PC-9 (cell line): Measurements from ENCODE around the gene MBNL1. TPM values are rescaled to one million over a fixed set of nuclear protein-coding genes. Genes with fewer than 3 reads are reported as not detected.

Experiments used
- BruUV-seq: library from RNA; stranded (reverse); fragments of 400-500 nt; replicated peaks from 2 replicates; lab custom pipeline; 2021; lab: Mats Ljungman, UMichigan
- CTCF ChIA-PET: fragments of 300-600 bp; sonication (Branson Sonifier 250); formaldehyde crosslinking; loops from one replicate; lab custom pipeline; 2022; ENCODE audit warnings: antibody characterized with exemption; lab: Charles Lee
- POLR2A ChIA-PET: fragments of 300-600 bp; sonication (Branson Sonifier 250); formaldehyde crosslinking; loops from one replicate; lab custom pipeline; 2022; ENCODE audit warnings: antibody characterized with exemption; ENCODE audit not compliant: unreplicated experiment; lab: Charles Lee
- DNase-seq, 2 experiments: peaks; one replicate each; pipeline versions ENCODE4 v3.0.0 to v3.0.0-alpha.2; 2015 to 2022; ENCODE audit warnings: mixed read lengths in 1 of 2
- H2AFZ ChIP-seq: fragments of 200-600 bp; sonication (generic); 2 replicates; pipeline ENCODE4 v1.8.1; 2017; ENCODE audit warnings: antibody characterized with exemption
- H3F3A ChIP-seq: fragments of 200-600 bp; sonication (generic); 2 replicates; pipeline ENCODE4 v1.8.1; 2017; ENCODE audit warnings: antibody characterized with exemption, mild to moderate bottlenecking, low read depth; ENCODE audit not compliant: insufficient read depth
- H3K27ac ChIP-seq: fragments of 200-600 bp; sonication (generic); 2 replicates; pipeline ENCODE4 v1.6.1; 2016; ENCODE audit warnings: mixed run types
- H3K27me3 ChIP-seq: fragments of 200-600 bp; sonication (generic); 2 replicates; pipeline ENCODE4 v1.6.1; 2016; ENCODE audit warnings: low read depth, mixed run types; ENCODE audit not compliant: insufficient read depth
- H3K36me3 ChIP-seq: fragments of 200-600 bp; sonication (generic); 2 replicates; pipeline ENCODE4 v1.6.1; 2016; ENCODE audit warnings: low read depth, mixed run types
- H3K4me1 ChIP-seq: fragments of 200-600 bp; sonication (generic); replicated peaks from 2 replicates; pipeline ENCODE4 v1.6.1; 2016; ENCODE audit warnings: mixed run types; ENCODE audit not compliant: insufficient read depth
- H3K4me2 ChIP-seq: fragments of 200-600 bp; sonication (generic); 2 replicates; pipeline ENCODE4 v1.6.1; 2017; ENCODE audit warnings: mixed run types
- H3K4me3 ChIP-seq: fragments of 200-600 bp; sonication (generic); 2 replicates; pipeline ENCODE4 v1.6.1; 2016; ENCODE audit warnings: mixed run types
- H3K79me2 ChIP-seq: fragments of 200-600 bp; sonication (generic); 2 replicates; pipeline ENCODE4 v1.6.1; 2017; ENCODE audit warnings: low read depth, mixed run types
- H3K9me2 ChIP-seq: fragments of 200-600 bp; sonication (generic); 2 replicates; pipeline ENCODE4 v1.8.1; 2017; ENCODE audit warnings: mild to moderate bottlenecking; ENCODE audit not compliant: insufficient read depth
- H3K9me3 ChIP-seq: fragments of 200-600 bp; sonication (generic); 2 replicates; pipeline ENCODE4 v1.8.1; 2016; ENCODE audit warnings: low read depth; ENCODE audit not compliant: insufficient read depth
- H4K20me1 ChIP-seq: fragments of 200-600 bp; sonication (generic); 2 replicates; pipeline ENCODE4 v1.8.1; 2017; ENCODE audit not compliant: insufficient read depth
- CTCF ChIP-seq: fragments of 200-600 bp; sonication (generic); conservative IDR thresholded peaks from 2 replicates; pipeline ENCODE4 v1.6.1; 2017; ENCODE audit warnings: mixed run types, antibody characterized with exemption, mild to moderate bottlenecking, moderate library complexity
- EZH2 ChIP-seq: fragments of 200-600 bp; sonication (generic); IDR thresholded peaks from 2 replicates; pipeline ENCODE4 v1.8.0; 2017; ENCODE audit warnings: antibody characterized with exemption, low read depth
- intact Hi-C: fragments of 100-400 bp; cut with micrococcal nuclease; formaldehyde crosslinking; loops from one replicate; pipeline ENCODE4 v1.10.0; 2022; ENCODE audit not compliant: unreplicated experiment
- total RNA-seq: library from RNA; stranded (reverse); gene quantifications from 2 replicates; pipeline ENCODE4 v1.2.3, GENCODE V29; 2021

MBNL1 gene
- total RNA-seq, 1 experiment from 2014 or later: 176 TPM

GRCh38 chr3:152260529-152260928 lies 8.2 kb upstream of the MBNL1 start:
- H3K4me1 ChIP-seq: peaks cover 26% of the 10 kb centered on the region
- H3K36me3 ChIP-seq: no peaks in the 10 kb centered on the region
- H3F3A ChIP-seq: peaks cover 7% of the 10 kb centered on the region
- H3K27ac ChIP-seq: no peak overlapping the region
- CTCF ChIA-PET: no interaction called here
- H4K20me1 ChIP-seq: no peaks in the 10 kb centered on the region
- no peak overlapping the region for H2AFZ ChIP-seq
- H3K9me2 ChIP-seq: no peaks in the 10 kb centered on the region
- BruUV-seq: no TSS peak
- H3K4me2 ChIP-seq: no peak overlapping the region
- no peak overlapping the region for H3K4me3 ChIP-seq
- H3K27me3 ChIP-seq: no peaks in the 10 kb centered on the region
- H3K9me3 ChIP-seq: no peaks in the 10 kb centered on the region
- POLR2A ChIA-PET: interaction anchor here (0.5 kb wide), 1 partner anchor 491 kb away, joined by 11 read pairs; no protein-coding TSS in a partner anchor
- no peak for TF ChIP-seq CTCF
- no peak for TF ChIP-seq EZH2
- DNase-seq: no peak
- intact Hi-C loops: loop anchor here (10.0 kb wide), 1 partner anchor 956 kb away; no protein-coding TSS in a partner anchor
- no peaks in the 10 kb centered on the region for H3K79me2 ChIP-seq

DNA sequence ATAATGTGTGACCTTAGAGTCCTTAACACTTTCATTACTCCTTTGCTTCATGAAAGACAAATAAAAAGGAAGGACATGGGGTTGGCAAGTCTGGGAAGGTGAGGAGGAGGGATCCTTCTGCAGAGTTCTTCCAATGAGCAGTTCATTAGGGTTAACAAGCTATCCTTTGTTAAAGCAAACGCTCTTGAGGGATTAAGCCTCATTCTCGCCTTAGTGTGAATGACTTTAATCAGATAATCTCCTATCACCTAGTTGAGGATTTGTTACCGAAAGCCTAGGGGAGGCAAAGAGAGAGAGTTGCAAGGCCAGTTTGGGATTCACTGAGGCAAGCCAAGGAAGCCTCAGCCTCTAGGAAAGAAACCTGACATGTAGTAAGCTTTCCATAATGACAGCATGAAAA lies 7.4 kb upstream of the MBNL1 start:
- DNase-seq: no peak
- ChIA-PET POLR2A (no interaction called here), CTCF (no interaction called here)
- TF ChIP-seq CTCF (no peak), EZH2 (no peak)
- Histone ChIP-seq H3K27me3 (no peaks in the 10 kb centered on the region), H3K4me3 (no peak overlapping the region), H3K4me1 (peaks cover 31% of the 10 kb centered on the region), H3F3A (peaks cover 7% of the 10 kb centered on the region), H4K20me1 (no peaks in the 10 kb centered on the region), H3K4me2 (no peak overlapping the region), H3K9me3 (no peaks in the 10 kb centered on the region), H3K27ac (no peak overlapping the region), H3K36me3 (no peaks in the 10 kb centered on the region), H2AFZ (peak overlapping the region; percentile 27; the same call in 1 of the 2 replicates), H3K79me2 (no peaks in the 10 kb centered on the region), H3K9me2 (no peaks in the 10 kb centered on the region)
- no TSS peak for BruUV-seq
- intact Hi-C loops: loop anchor here (10.0 kb wide), 1 partner anchor 957 kb away; no protein-coding TSS in a partner anchor

- H3K4me2 ChIP-seq: no peak overlapping the region
- no peaks in the 10 kb centered on the region for H4K20me1 ChIP-seq
- H3K79me2 ChIP-seq: no peaks in the 10 kb centered on the region
- H3K36me3 ChIP-seq: no peaks in the 10 kb centered on the region
- no peak overlapping the region for H3K4me3 ChIP-seq
- H3K27me3 ChIP-seq: no peaks in the 10 kb centered on the region
- H3K4me1 ChIP-seq: peaks cover 38% of the 10 kb centered on the region
- H3K9me2 ChIP-seq: no peaks in the 10 kb centered on the region
- ChIA-PET CTCF (interaction anchor here (0.6 to 0.7 kb wide), 2 partner anchors 286 to 1281 kb away, joined by 3 to 4 read pairs; no protein-coding TSS in a partner anchor), POLR2A (no interaction called here)
- intact Hi-C loops: loop anchor here (10.0 kb wide), 1 partner anchor 959 kb away; no protein-coding TSS in a partner anchor
- no TSS peak for BruUV-seq
- no peak overlapping the region for H2AFZ ChIP-seq
- TF ChIP-seq CTCF (no peak), EZH2 (no peak)
- H3K27ac ChIP-seq: no peak overlapping the region
- no peaks in the 10 kb centered on the region for H3K9me3 ChIP-seq
- DNase-seq: no peak
- H3F3A ChIP-seq: peaks cover 5% of the 10 kb centered on the region
These were observed 5.0 kb upstream of the MBNL1 start for GRCh38 chr3:152263711-152264110.
